ENCODE measurements around the gene ARHGDIB. TPM values are rescaled to one million over a fixed set of nuclear protein-coding genes. Genes with fewer than 3 reads are reported as not detected.

ARHGDIB gene
- total and polyA plus RNA-seq, 2 of the 4 experiments (the other 2 are of a cell fraction), result 24.9 to 30.7 TPM

- DNase-seq, result no peak
- H3K14ac ChIP-seq (replicated peaks; ENCODE audit: low read depth, low read length), result no peak overlapping the region
- H2BK5ac ChIP-seq (ENCODE audit: low read depth, low read length, poor library complexity, severe bottlenecking), result no peak overlapping the region
- ChIA-PET POLR2A (ENCODE audit: unreplicated experiment) (no interaction called here), CTCF (no interaction called here)
- H3K9ac ChIP-seq (ENCODE audit: low read depth, low read length), result no peak overlapping the region
- H2AK5ac ChIP-seq (ENCODE audit: low read depth, low read length), result no peak overlapping the region
- no peak for TF ChIP-seq RCOR1 (IDR thresholded peaks at IDR 0.05; ENCODE audit: insufficient replicate concordance, low read length)
- TF ChIP-seq CTCF (conservative IDR thresholded peaks at IDR 0.05; ENCODE audit: low read depth, low read length), result no peak
- TF ChIP-seq NFE2L2 (IDR thresholded peaks at IDR 0.05; ENCODE audit: low read depth, low read length), result no peak
- TF ChIP-seq MAFK (IDR thresholded peaks at IDR 0.05; ENCODE audit: low read depth, low read length), result no peak
- TF ChIP-seq RFX5 (IDR thresholded peaks at IDR 0.05; ENCODE audit: low read depth, low read length), result no peak
- H3K23ac ChIP-seq (ENCODE audit: low read depth, low read length), result no peak overlapping the region
- H3K9me3 ChIP-seq (ENCODE audit: control insufficient read depth, insufficient read depth, low read length), result no peaks in the 10 kb centered on the region
- H3K4me1 ChIP-seq (ENCODE audit: control insufficient read depth, insufficient read depth, low read length), result peaks cover 3% of the 10 kb centered on the region; the same call in 1 of the 2 replicates
- no peak overlapping the region for H2BK20ac ChIP-seq (ENCODE audit: low read depth, low read length)
- no peak overlapping the region for H2BK120ac ChIP-seq (ENCODE audit: low read depth, low read length)
- no peak overlapping the region for H3K27ac ChIP-seq (ENCODE audit: insufficient read depth, low read length)
- dilution Hi-C loops (cut with HindIII; ENCODE audit: low sequenced_read_pairs, unreplicated experiment) (no loop called here), in situ Hi-C loops (cut with MboI; ENCODE audit: low sequenced_read_pairs) (no loop called here), intact Hi-C loops (cut with micrococcal nuclease) (no loop called here)
- no peaks in the 10 kb centered on the region for H3K79me1 ChIP-seq (ENCODE audit: low read depth in 1 of 2, low read length in 2 of 2)
- H3K9me1 ChIP-seq (ENCODE audit: insufficient read depth, low read length), result peaks cover 3% of the 10 kb centered on the region; the same call in 1 of the 2 replicates
- no CpG with 5 or more reads among the region's 3 CpGs for WGBS, 2 experiments (ENCODE audit: extremely low coverage in 2 of 2, insufficient read length in 1 of 2)
- no peaks in the 10 kb centered on the region for H3K36me3 ChIP-seq (ENCODE audit: control insufficient read depth, insufficient read depth, low read length)
- no peak overlapping the region for H3K4me2 ChIP-seq (ENCODE audit: low read depth, low read length)
- no peak overlapping the region for H3K56ac ChIP-seq (ENCODE audit: extremely low read depth, insufficient read depth, low read length)
- no peak overlapping the region for H2AFZ ChIP-seq (replicated peaks; ENCODE audit: low read length, poor library complexity)
- BruUV-seq (replicated peaks), result no TSS peak
- no peak overlapping the region for H3K4me3 ChIP-seq (ENCODE audit: insufficient read depth, low read depth, low read length)
- no peak overlapping the region for H4K5ac ChIP-seq (ENCODE audit: low read depth, low read length)
- ATAC-seq (ENCODE audit: low read depth), result no peak
- no peak overlapping the region for H4K91ac ChIP-seq (ENCODE audit: insufficient read depth, low read depth, low read length)
- no peak overlapping the region for H3K18ac ChIP-seq (ENCODE audit: low read depth, low read length)
- no peak overlapping the region for H2AK9ac ChIP-seq (replicated peaks; ENCODE audit: low read depth, low read length, poor library complexity)
- H3K4ac ChIP-seq (ENCODE audit: low read depth, low read length), result no peak overlapping the region
- no peaks in the 10 kb centered on the region for H4K20me1 ChIP-seq (ENCODE audit: insufficient read depth, low read length)
- H4K8ac ChIP-seq (ENCODE audit: low read depth in 2 of 2, low read length in 2 of 2), result no peak overlapping the region
- H3K27me3 ChIP-seq (ENCODE audit: control insufficient read depth, insufficient read depth, low read length), result no peaks in the 10 kb centered on the region
- no peak overlapping the region for H2BK15ac ChIP-seq (ENCODE audit: low read depth, low read length)
Observed at GRCh38 chr12:14962797-14963196, 1.4 kb upstream of the ARHGDIB start.
